Activated naive CD4-positive, alpha-beta T cell treated with anti-CD3 and anti-CD28 coated beads, Interleukin-2, amount 50 U/mL, for 72 hours (primary cell): Measurements from ENCODE around the gene RPS5. TPM values are rescaled to one million over a fixed set of nuclear protein-coding genes. Genes with fewer than 3 reads are reported as not detected.
"Not testable (repeated sequence)": the region's sequence is repeated elsewhere in the genome, so short reads cannot be mapped to it uniquely, and the experiment has no call there.

Experiments
- ATAC-seq, 2 donors: fragments of 150-1000 bp; cut with Tn5 transposase; 2 replicates each; pipeline ENCODE4 v1.10.0; 2021; ENCODE audit warnings: mild to moderate bottlenecking in 2 of 2, moderate library complexity in 2 of 2
- DNase-seq, 2 donors: peaks; one replicate each; pipeline ENCODE4 v3.0.0; 2021 to 2022; ENCODE audit warnings: low spot score in 2 of 2
- H3K27ac Mint-ChIP-seq, 2 donors: one replicate each; pipeline ENCODE4 v1.8.0; 2022; ENCODE audit warnings: mild to moderate bottlenecking in 2 of 2, mixed read lengths in 2 of 2
- H3K36me3 Mint-ChIP-seq, 2 donors: one replicate each; pipeline ENCODE4 v1.8.0; 2022; ENCODE audit warnings: mixed read lengths in 2 of 2
- H3K9me3 Mint-ChIP-seq, 2 donors: one replicate each; pipeline ENCODE4 v1.8.0; 2022; ENCODE audit warnings: mixed read lengths in 2 of 2
- total RNA-seq, 2 donors: library from RNA; stranded (reverse); gene quantifications; one replicate each; pipeline ENCODE4 v1.2.3, GENCODE V29; 2022

RPS5 gene
- total RNA-seq, 2 donors from 2014 or later: 1,454 to 1,511 TPM

DNA sequence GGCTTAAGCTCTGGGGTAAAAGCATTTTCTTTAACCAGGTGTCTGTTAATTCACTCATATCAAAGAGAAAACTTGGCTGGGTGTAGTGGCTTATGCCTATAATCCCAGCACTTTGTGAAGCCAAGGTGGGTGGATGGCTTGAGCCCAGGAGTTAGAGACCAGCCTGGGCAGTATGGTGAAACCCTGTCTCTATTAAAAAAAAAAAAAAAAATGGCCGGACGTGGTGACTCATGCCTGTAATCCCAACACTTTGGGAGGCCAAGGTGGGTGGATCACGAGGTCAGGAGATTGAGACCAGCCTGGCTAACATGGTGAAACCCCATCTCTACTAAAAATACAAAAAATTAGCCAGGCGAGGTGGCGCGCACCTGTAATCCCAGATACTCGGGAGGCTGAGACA lies 10.3 kb upstream of the RPS5 start:
- H3K36me3 Mint-ChIP-seq, H3K27ac Mint-ChIP-seq, ATAC-seq, H3K9me3 Mint-ChIP-seq, DNase-seq: not testable (repeated sequence)

DNA sequence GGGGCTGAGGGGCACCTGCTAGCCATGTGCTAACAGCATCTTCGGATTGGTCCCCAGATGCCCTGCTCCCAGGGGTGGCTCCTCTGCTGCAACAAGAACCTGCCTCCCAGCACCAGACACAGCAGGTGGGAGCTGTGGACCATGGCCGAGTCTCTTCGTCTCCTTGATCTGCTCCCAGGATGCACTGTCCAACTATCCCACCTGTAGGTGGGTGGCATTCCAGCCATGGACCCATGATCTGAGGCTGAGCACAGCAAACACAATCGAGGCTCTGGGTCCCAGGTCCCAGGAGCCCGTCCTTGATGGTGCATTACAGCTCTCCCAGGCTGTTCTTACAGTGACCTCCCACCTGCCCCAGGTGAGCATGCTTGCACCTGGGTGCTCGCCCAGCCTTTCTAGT lies 7.8 kb upstream of the RPS5 start:
- no peaks in the 10 kb centered on the region for H3K9me3 Mint-ChIP-seq
- ATAC-seq (no peak), DNase-seq (no peak)
- peaks cover 0 to 7% of the 10 kb centered on the region in 2 donors for H3K36me3 Mint-ChIP-seq
- peak overlapping the region; percentile 92 to 100 for H3K27ac Mint-ChIP-seq

DNA sequence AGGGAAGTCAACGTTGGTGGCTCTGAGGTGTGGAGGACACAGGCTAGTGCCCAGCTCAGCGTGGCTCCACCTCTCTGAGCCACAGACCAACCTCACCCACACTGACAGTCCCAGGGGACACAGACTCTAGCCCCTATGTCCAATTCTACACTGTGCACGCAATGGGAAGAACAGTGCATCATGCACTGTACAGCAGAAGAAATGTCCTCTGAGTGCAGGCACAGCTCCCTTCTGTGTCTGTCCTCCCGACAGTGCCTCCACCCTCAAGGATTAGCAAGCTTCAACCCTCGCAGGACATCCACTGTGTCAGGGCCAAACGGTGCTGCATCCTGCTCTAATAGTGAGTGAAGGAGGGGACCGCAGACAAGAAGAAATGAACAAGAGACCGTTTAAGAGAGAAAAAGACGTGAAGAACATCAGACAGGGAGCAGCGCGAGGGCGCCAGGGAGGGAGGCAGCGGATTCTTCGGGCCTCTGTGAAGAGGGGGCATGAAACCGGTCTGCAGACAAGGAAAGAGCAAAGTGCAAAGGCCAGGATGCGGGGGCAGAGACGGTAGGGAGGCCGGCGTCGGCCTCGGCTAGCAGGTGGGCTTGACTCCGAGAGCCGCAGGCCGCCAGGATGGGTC lies 6.9 kb upstream of the RPS5 start:
- DNase-seq: no peak
- ATAC-seq: no peak
- H3K36me3 Mint-ChIP-seq: peaks cover 0 to 7% of the 10 kb centered on the region in 2 donors
- H3K27ac Mint-ChIP-seq: peak overlapping the region; percentile 92 to 100
- no peaks in the 10 kb centered on the region for H3K9me3 Mint-ChIP-seq

DNA sequence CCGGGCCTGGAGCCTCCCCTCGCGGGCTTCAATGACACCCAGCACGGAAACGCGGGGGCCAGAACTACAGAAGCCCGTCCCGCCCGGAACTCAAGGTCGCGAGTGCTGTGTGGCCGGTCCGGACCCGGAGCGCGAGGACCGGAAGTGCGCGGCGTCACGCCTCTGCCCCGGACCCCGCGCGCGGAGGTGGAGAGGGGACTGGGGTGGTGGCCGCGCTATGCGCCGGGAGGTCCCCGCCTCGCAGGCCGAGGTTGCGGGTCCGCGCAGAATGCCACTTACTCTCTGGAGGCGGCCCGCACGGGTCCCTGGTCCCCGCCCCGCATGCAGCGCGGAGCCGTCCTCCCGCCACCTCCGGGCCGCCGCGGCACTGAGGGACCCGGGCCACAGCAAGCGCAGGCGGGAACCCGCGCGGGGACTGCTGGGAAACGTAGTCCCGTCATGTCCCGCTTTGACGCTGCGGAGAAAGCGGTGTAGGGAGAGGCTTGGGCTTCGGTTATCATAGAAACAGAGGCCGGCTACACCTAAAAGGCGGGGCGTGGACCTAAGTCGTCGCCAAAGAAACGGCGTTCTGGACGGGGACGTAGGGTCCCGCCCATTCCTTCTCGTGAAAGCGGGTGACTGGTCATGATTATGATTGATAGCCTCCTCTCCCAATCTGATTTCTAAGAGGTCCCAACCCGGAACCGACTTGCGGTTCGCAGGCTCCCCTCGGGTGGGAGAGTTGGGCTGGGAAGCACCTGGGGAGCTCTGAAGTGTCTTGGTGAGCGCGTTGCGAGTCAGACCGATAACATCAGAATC lies 6.2 kb upstream of the RPS5 start, which contains the start of gene ZNF837:
ZNF837 (minus strand) TSS at position 369 of the 798 bp plus-strand sequence. CDS start 11,698 bp downstream, outside the sequence.
- ATAC-seq (peak; percentile 90), DNase-seq (peak; percentile 92 to 98)
- Mint-ChIP-seq H3K27ac (peak within 1 kb of the TSS; percentile 92 to 100), H3K9me3 (no peaks in the 10 kb centered on the region), H3K36me3 (peaks cover 0 to 7% of the 10 kb centered on the region in 2 donors)

DNA sequence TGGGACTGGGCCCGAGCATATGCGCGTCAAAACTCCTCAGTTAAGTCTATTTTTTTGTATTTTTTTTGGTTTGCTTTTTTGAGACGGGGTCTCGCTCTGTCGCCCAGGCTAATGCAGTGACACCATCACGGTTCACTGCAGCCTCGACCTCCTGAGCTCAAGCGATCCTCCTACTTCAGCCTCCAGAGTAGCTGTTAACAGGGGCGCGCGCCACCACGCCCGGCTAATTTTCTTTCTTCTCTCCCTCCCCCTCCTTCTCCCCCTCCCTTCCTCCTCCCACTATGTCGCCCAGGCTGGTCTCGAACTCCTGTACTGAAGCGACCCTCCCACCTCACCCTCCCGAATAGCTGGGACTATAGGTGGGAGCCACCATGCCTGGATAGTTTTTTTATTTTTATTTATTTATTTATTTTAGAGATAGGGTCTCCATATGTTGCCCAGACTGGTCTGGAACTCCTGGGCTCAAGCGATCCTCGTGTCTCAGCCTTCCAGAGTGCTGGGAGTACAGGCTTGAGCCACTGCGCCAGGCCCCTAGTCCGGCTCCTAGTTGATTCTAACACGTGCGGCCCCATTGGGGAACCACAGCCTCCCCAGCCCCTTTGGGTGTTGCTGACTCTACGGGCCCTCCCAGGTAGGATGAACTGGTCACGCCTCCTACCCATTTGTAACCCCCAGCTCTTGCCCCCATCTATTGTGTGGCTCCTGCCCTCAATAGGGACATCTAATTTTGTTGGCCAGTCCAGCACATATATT lies 5.4 kb upstream of the RPS5 start:
- H3K36me3 Mint-ChIP-seq: peaks cover under 1 to 7% of the 10 kb centered on the region in 2 donors

DNA sequence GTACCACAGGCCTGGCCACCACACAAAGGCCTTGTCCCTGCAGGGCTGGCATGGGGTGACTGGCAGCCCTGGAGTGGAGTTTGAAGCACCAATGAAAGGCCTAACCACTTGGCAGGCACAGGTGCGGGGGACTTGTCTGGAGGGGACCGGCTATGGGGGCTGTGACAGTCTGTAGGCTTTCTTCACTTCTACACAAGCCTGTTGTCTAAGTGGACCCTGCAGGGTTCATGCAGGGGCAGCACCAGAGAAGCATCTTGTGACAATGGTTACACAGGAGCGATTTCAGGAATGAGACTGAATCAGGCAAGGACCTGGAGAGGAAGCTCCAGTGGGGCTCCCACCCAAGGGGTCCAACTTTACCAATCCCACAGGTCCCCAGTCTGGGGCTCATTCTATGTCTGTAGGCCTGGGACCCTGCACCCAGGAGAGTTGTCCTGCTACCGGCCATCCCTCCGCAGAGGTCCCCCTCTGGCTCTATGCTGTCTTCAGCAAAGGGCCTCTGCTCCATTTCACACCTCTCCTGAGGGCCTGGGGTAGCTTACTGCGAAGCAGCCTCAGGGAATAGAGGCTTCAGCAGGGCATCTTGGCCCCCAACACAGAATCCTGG lies 4.0 kb upstream of the RPS5 start:
- no peak for ATAC-seq
- peak overlapping the region in 1 of 2 donors; percentile 92 for H3K27ac Mint-ChIP-seq
- H3K9me3 Mint-ChIP-seq: no peaks in the 10 kb centered on the region
- DNase-seq: no peak
- H3K36me3 Mint-ChIP-seq: peaks cover 15 to 21% of the 10 kb centered on the region in 2 donors

More for the DNA sequence above, 5.4 kb upstream of the RPS5 start:
- Mint-ChIP-seq H3K9me3 (no peaks in the 10 kb centered on the region), H3K27ac (peak overlapping the region; percentile 92 to 98)
- DNase-seq (no peak), ATAC-seq (no peak)

DNA sequence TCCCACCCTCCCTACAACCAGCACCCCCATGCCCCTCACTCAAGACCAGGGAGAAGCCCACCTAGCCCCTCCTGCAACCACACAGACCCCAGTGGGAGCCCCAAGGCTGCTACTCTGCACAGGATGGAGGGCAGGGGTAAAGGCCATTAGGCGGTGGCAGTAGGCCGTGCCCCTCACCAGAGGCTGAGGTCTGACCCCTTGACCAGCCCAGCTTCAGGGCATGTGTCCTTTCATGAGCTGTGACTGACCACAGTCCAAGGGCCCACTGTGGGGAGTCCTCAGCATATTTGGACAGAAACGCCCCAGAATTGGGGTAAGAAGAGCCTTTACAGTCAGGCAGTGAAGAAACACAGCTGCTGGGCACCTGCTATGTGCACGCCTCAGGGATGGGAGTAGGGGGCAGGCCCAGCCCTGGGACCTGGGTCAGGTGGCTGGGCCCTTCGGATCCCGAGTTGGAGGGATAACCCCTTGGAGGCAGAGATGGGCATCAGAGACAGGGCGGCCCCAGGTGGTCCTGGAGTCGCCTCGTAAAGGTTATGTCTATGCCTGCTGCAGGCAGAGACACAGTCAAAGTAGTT lies 1.7 kb upstream of the RPS5 start:
- Mint-ChIP-seq H3K9me3 (no peaks in the 10 kb centered on the region), H3K36me3 (peaks cover 29 to 30% of the 10 kb centered on the region in 2 donors), H3K27ac (peak overlapping the region; percentile 97)
- ATAC-seq (no peak), DNase-seq (no peak)

DNA sequence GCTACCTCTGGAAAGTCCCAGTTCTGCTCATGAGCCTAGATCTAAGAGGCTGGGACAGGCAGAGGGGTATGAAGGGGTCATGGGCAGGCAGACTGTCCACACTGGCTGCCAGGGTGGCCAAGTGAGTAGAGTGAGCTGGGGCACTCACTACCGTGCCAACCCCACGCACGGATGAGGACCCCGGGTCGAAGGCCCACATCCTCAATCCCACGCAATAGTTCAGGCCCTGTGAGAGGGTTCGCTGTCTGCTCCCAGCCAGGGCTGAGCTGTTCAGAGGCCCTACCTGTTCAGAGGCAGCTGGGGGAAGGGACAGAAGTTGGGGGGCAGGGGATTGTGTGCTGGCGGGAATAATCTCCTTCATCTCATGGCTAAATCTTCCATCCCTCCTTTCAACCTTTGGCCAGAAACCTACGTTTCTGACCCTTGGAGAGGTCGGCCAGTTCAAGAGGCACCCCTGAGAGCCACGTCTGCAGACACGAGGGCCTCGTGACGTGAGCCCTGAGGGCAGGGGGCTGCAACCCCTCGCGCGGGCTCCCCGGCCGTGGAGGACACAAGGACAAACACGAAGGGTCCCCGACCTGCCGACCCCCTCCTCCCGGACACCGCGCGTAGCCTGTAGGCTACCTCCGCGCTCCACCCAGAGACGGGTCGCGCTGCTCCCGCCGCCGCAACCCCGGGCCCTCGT lies 1.0 kb upstream of the RPS5 start:
- H3K36me3 Mint-ChIP-seq: peaks cover 32 to 36% of the 10 kb centered on the region in 2 donors
- no peak for DNase-seq
- no peaks in the 10 kb centered on the region for H3K9me3 Mint-ChIP-seq
- peak; percentile 1 to 3 for ATAC-seq
- peak overlapping the region; percentile 97 for H3K27ac Mint-ChIP-seq

DNA sequence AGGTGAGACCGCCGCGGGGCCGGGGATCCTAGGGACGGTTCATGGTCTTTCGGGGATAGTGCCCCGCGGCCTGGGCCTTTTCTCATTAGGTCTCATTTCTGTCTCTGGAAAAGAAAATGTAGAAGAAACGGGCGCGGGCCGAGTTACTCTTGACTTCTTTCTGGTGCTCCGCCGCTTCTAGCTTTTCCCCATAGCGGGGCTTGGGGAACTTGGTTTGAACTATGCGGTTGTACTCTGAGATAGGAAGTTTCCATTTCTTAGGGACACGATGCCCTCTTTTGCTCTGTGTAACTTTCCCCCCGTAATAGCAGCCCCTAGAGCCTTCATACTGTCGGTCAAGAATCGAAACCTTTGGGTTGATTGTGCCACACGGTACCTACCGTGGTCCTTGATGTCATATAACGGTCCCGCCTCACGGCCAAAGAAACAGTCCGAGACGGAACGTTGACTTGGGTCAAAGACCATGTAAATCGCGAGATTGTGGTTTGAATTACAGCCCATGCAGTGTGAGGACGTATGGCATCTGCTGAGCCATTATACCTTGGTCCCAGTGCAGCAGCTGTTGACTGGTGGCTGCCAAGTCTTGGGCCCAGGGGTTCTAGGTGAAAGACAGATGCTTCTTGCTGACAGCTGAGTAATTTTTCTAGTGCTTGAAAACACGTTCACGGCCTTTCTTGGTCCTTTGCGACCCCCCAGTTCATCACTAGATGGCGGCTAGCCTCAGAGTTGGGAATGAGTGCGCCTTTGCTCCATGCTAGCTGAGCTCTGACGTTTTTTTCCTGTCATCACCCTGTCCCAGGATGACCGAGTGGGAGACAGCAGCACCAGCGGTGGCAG lies 487 bp downstream of the RPS5 start:
- Mint-ChIP-seq H3K36me3 (peaks cover 33 to 37% of the 10 kb centered on the region in 2 donors), H3K9me3 (no peaks in the 10 kb centered on the region), H3K27ac (peak overlapping the region; percentile 97)
- DNase-seq (no peak), ATAC-seq (no peak)

DNA sequence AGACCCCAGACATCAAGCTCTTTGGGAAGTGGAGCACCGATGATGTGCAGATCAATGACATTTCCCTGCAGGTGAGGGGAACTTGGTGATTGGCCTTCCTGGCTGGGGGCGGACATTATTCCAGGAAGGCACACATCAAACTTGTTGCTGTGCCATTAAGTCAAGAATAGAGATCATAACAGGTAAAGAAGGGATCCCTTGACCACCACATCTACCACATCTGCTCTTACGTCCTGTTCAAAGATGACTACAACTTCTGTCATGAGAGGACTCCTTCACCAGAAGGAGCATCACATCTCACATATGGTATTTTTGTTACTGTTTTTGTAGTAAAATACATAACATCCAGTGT lies 1.1 kb downstream of the RPS5 start:
- H3K36me3 Mint-ChIP-seq: peaks cover 33 to 42% of the 10 kb centered on the region in 2 donors
- DNase-seq: no peak
- no peak for ATAC-seq
- H3K27ac Mint-ChIP-seq: peak overlapping the region; percentile 97
- no peaks in the 10 kb centered on the region for H3K9me3 Mint-ChIP-seq

DNA sequence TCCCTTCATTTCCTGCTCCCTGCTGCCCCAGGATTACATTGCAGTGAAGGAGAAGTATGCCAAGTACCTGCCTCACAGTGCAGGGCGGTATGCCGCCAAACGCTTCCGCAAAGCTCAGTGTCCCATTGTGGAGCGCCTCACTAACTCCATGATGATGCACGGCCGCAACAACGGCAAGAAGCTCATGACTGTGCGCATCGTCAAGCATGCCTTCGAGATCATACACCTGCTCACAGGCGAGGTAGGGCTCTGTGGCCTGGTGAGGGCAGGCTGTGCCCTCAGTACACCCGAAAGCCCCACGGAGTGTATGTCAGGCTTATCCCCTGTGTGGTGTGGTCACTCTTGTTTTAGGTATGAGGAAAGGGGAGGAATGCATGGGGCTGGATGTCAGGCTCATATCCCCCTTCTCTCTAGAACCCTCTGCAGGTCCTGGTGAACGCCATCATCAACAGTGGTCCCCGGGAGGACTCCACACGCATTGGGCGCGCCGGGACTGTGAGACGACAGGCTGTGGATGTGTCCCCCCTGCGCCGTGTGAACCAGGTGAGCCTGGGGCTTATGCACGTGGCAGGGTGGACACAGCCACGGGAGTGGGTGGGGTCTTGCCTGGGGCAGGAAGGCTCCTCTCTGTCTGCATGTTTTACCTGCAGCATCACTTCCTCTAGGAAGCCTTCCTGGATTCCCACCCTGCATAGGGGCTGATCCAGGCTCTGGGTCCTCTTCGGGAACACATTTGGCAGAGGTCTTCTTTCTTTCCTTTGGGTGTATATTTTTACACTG lies 6.1 kb downstream of the RPS5 start:
- Mint-ChIP-seq H3K36me3 (peaks cover 36 to 44% of the 10 kb centered on the region in 2 donors), H3K27ac (peak overlapping the region in 1 of 2 donors; percentile 55)

DNA sequence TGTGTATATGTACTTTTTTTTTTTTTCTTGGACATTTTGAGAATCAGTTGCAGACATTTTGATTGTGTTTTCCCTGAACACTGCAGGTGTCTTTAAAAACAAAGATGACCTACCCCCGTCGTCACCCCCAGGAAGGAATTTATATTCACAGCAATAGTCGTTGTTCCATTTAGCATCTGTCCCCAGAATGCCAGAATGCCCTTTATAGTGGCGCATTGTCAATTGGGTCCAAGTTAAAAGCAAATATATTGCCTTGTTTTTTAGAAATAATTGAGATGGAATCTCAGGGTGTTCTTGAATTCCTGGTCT lies 6.6 kb downstream of the RPS5 start:
- DNase-seq (no peak), ATAC-seq (no peak)
- no peaks in the 10 kb centered on the region for H3K9me3 Mint-ChIP-seq
- H3K36me3 Mint-ChIP-seq: peaks cover 31 to 38% of the 10 kb centered on the region in 2 donors
- H3K27ac Mint-ChIP-seq: no peak overlapping the region

More for the DNA sequence above, 6.1 kb downstream of the RPS5 start:
- no peak for ATAC-seq
- H3K9me3 Mint-ChIP-seq: no peaks in the 10 kb centered on the region
- DNase-seq: no peak

DNA sequence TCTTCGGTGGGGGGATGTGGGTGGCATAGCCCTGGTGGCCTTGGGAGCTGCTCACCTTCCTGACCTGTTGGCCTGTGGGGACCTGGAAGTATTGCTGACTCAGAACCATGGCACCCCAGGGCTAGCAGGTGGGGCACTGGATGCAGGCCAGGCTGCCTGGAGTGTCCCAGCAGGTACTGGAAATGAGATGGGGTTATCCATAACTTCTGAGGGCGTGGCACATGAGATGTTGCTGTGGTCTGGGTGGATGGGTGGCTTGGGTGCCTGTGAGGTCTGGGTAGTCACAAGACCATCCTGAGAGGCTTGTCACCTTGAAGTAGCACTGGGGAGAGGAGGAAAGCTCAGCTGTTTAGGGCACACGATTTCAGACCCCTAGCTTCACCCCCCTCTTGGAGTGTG lies 7.8 kb downstream of the RPS5 start:
- Mint-ChIP-seq H3K9me3 (no peaks in the 10 kb centered on the region), H3K27ac (peak overlapping the region in 1 of 2 donors; percentile 29), H3K36me3 (peaks cover 24 to 29% of the 10 kb centered on the region in 2 donors)
- DNase-seq (no peak), ATAC-seq (peak; percentile 7 to 19)

DNA sequence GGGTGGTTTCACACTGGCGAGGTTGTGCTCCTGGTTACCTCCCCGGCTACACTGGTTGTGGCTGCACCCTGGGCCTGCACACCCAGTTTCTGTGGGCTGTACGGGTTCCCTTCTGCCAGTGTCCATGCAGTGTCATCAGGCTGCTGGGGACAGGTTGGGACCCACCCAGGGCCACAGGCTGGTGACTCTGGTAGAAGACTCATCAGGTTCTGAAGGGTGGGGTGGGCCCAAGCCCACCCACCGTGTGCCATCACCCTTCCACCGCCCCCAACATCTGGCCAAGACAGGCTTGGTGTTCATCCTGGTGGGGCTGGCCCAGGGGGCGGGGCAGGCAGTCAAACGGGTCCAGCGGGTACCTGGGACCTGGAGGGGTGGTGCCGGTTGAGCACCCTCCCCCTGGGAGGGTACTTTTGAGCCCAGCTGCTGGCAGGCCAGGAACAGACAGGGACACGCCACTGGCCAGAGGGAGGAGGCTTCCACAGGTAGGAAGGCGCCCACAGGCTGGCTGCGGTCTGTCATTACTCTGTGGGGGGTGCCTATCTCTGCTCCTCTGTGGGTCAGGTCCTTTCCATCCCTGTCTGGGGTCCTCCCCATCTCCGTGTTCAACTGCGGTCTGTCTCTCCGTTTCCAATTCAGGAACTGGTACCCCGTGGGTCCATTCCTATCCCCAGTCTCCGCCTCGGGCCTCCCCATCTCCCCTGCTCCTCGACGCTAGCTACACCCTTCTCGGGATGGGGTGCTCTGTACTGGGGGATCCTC lies 8.3 kb downstream of the RPS5 start, which contains the start of gene RNF225:
RNF225 (plus strand) TSS at position 437 of the 759 bp plus-strand sequence. CDS start 434 bp downstream, outside the sequence.
- ATAC-seq: peak; percentile 13 to 21
- peak within 1 kb of the TSS in 1 of 2 donors; percentile 29 for H3K27ac Mint-ChIP-seq
- no peaks in the 10 kb centered on the region for H3K9me3 Mint-ChIP-seq
- H3K36me3 Mint-ChIP-seq: peaks cover 24 to 29% of the 10 kb centered on the region in 2 donors
- no peak for DNase-seq
